ACC112 (cell line): Measurements from ENCODE around the gene FOXP2.

Experiments used
- H2AFZ ChIP-seq: fragments of 200-600 bp; sonication (generic); one replicate; pipeline ENCODE4 v1.6.0; 2017; ENCODE audit warnings: antibody characterized with exemption, low read length; ENCODE audit not compliant: unreplicated experiment
- H3K27ac ChIP-seq: fragments of 200-600 bp; sonication (generic); 2 replicates; pipeline ENCODE4 v1.5.1; 2014; ENCODE audit warnings: low read depth, mild to moderate bottlenecking, antibody characterized with exemption, low read length, moderate library complexity
- H3K27me3 ChIP-seq: fragments of 200-600 bp; sonication (generic); 2 replicates; pipeline ENCODE4 v1.6.1; 2014; ENCODE audit warnings: mild to moderate bottlenecking, antibody characterized with exemption, low read length, moderate library complexity, mixed read lengths; ENCODE audit not compliant: insufficient read depth
- H3K36me3 ChIP-seq: fragments of 200-600 bp; sonication (generic); 2 replicates; pipeline ENCODE4 v1.6.1; 2016; ENCODE audit warnings: mild to moderate bottlenecking, antibody characterized with exemption, low read length, moderate library complexity, mixed read lengths; ENCODE audit not compliant: insufficient read depth
- H3K4me1 ChIP-seq: fragments of 200-600 bp; sonication (generic); one replicate; pipeline ENCODE4 v1.6.1; 2016; ENCODE audit warnings: low read length, mixed read lengths; ENCODE audit not compliant: insufficient read depth, unreplicated experiment, control insufficient read depth
- H3K4me3 ChIP-seq: fragments of 200-600 bp; sonication (generic); 2 replicates; pipeline ENCODE4 v1.5.1; 2014; ENCODE audit warnings: mild to moderate bottlenecking, low read depth, low read length
- H3K79me2 ChIP-seq: fragments of 200-600 bp; sonication (generic); one replicate; pipeline ENCODE4 v1.6.0; 2016; ENCODE audit warnings: low read length; ENCODE audit not compliant: control insufficient read depth, unreplicated experiment, insufficient read depth

Gene FOXP2

DNA sequence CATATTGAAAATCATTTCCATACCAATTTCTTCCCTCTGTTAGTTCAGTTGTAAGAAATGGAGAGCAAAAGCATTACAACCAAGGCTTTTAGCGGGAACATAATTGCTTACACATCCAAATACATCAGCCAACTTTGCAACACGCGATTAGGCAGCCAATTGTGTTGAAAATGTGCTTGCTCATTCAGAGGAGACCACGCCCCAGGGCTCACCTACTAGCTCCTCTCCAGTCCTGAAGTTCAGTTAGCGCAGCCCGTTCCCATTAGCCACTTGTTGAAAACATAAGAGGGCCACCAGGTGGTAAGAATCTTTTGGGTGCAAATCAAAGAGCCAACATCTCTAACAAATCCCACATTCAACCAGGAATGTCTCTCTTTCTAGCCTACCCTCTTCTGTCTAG is 294.0 kb downstream of the FOXP2 start:
- H3K36me3 ChIP-seq = no peaks in the 10 kb centered on the region
- H3K79me2 ChIP-seq = no peaks in the 10 kb centered on the region
- H3K4me1 ChIP-seq = peaks cover 10% of the 10 kb centered on the region
- no peaks in the 10 kb centered on the region for H3K27me3 ChIP-seq
- H3K27ac ChIP-seq = no peak overlapping the region
- H3K4me3 ChIP-seq = no peak overlapping the region
- no peak overlapping the region for H2AFZ ChIP-seq

DNA sequence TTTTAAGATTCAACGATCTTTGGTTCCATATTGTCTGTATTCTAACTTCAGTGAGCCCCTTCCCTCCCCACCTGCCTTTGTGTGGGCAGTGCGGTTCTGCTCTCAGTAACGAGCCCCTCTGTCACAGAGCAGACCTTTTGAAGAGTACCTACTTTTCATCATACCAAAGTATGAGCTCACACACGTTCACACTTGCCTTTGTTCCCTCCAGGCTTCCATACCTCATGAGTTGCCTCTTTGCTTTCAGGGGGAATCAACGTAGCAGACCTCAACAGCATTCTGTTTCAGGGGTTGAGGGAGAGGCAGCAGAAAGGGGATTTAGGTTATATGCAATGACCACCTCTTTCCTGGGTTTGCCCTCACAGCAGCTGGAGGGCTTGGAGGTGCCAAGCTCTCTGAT is 295.9 kb downstream of the FOXP2 start:
- no peak overlapping the region for H3K4me3 ChIP-seq
- H3K4me1 ChIP-seq = peaks cover 6% of the 10 kb centered on the region
- no peak overlapping the region for H2AFZ ChIP-seq
- H3K27ac ChIP-seq = no peak overlapping the region
- no peaks in the 10 kb centered on the region for H3K27me3 ChIP-seq
- no peaks in the 10 kb centered on the region for H3K36me3 ChIP-seq
- H3K79me2 ChIP-seq = no peaks in the 10 kb centered on the region

GRCh38 chr7:114711241-114711640 is 296.6 kb downstream of the FOXP2 start:
- Histone ChIP-seq H3K27me3 (no peaks in the 10 kb centered on the region), H3K4me1 (peaks cover 6% of the 10 kb centered on the region), H3K79me2 (no peaks in the 10 kb centered on the region), H2AFZ (no peak overlapping the region), H3K27ac (no peak overlapping the region), H3K36me3 (no peaks in the 10 kb centered on the region), H3K4me3 (no peak overlapping the region)

GRCh38 chr7:114715907-114716306 is 301.3 kb downstream of the FOXP2 start:
- H3K27ac ChIP-seq = no peak overlapping the region
- H3K79me2 ChIP-seq = no peaks in the 10 kb centered on the region
- peaks cover 6% of the 10 kb centered on the region for H3K4me1 ChIP-seq
- no peak overlapping the region for H2AFZ ChIP-seq
- H3K36me3 ChIP-seq = no peaks in the 10 kb centered on the region
- H3K4me3 ChIP-seq = no peak overlapping the region
- H3K27me3 ChIP-seq = no peaks in the 10 kb centered on the region

- H3K27me3 ChIP-seq = no peaks in the 10 kb centered on the region
- no peaks in the 10 kb centered on the region for H3K36me3 ChIP-seq
- no peak overlapping the region for H2AFZ ChIP-seq
- no peak overlapping the region for H3K27ac ChIP-seq
- H3K79me2 ChIP-seq = no peaks in the 10 kb centered on the region
- peaks cover 10% of the 10 kb centered on the region for H3K4me1 ChIP-seq
- H3K4me3 ChIP-seq = no peak overlapping the region
Measured at GRCh38 chr7:114718861-114719260, 304.2 kb downstream of the FOXP2 start.

- Histone ChIP-seq H3K27ac (no peak overlapping the region), H3K36me3 (no peaks in the 10 kb centered on the region), H3K79me2 (no peaks in the 10 kb centered on the region), H3K4me3 (no peak overlapping the region), H3K4me1 (peaks cover 10% of the 10 kb centered on the region), H3K27me3 (no peaks in the 10 kb centered on the region), H2AFZ (no peak overlapping the region)
Measured at GRCh38 chr7:114720725-114721124, 306.1 kb downstream of the FOXP2 start.

DNA sequence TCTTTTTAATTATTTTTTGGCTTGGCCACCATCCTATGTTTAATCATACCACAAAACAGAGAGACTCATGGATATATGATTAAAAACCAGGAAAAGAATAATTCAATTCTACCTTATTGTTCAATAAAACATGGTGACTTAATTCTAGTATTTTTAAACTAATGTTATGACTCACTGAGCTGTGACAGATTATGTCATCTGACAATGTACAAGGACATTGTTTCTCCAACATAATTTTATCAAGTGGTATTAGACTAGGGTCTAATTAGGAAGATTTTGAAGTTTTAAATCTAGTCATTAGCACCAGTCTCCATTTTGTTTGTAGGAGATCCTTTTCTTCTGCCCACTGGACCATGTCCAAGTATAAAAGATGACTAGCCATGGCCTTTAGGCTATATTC is 307.9 kb downstream of the FOXP2 start:
- H3K79me2 ChIP-seq = no peaks in the 10 kb centered on the region
- no peaks in the 10 kb centered on the region for H3K36me3 ChIP-seq
- no peaks in the 10 kb centered on the region for H3K27me3 ChIP-seq
- no peak overlapping the region for H3K4me3 ChIP-seq
- H3K4me1 ChIP-seq = peaks cover 10% of the 10 kb centered on the region
- no peak overlapping the region for H3K27ac ChIP-seq
- peak overlapping the region; percentile 29 for H2AFZ ChIP-seq

GRCh38 chr7:114723308-114723707 is 308.7 kb downstream of the FOXP2 start:
- H3K4me1 ChIP-seq = peaks cover 10% of the 10 kb centered on the region
- H3K36me3 ChIP-seq = no peaks in the 10 kb centered on the region

GRCh38 chr7:114740095-114740494 is 325.5 kb downstream of the FOXP2 start:
- Histone ChIP-seq H3K4me1 (no peaks in the 10 kb centered on the region), H3K27me3 (no peaks in the 10 kb centered on the region), H3K4me3 (no peak overlapping the region), H3K27ac (no peak overlapping the region), H3K79me2 (no peaks in the 10 kb centered on the region), H2AFZ (no peak overlapping the region), H3K36me3 (no peaks in the 10 kb centered on the region)

More at GRCh38 chr7:114723308-114723707, 308.7 kb downstream of the FOXP2 start:
- H3K27me3 ChIP-seq = no peaks in the 10 kb centered on the region
- no peak overlapping the region for H3K27ac ChIP-seq
- no peak overlapping the region for H2AFZ ChIP-seq
- H3K4me3 ChIP-seq = no peak overlapping the region
- no peaks in the 10 kb centered on the region for H3K79me2 ChIP-seq

DNA sequence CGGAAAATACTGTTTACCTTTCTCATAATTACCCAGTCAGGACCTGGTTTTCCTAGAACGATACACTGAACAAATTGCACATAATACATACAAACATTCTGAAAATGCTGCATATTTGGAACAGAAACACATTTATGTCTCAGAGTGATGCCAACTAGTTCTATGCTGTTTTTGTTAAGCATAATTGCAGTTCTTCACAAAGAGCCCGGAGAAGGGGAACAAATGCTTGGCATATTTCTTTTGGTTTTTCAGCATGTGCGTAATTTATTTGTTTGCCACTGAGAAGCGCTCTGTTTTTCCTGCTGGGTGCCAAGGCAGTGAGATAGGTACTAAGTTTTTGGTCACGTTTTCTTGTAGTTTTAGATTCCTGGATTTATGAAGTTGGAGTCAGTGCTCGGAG is 326.3 kb downstream of the FOXP2 start:
- Histone ChIP-seq H3K27me3 (no peaks in the 10 kb centered on the region), H3K4me1 (no peaks in the 10 kb centered on the region), H2AFZ (no peak overlapping the region), H3K79me2 (no peaks in the 10 kb centered on the region), H3K27ac (no peak overlapping the region), H3K4me3 (no peak overlapping the region), H3K36me3 (no peaks in the 10 kb centered on the region)

DNA sequence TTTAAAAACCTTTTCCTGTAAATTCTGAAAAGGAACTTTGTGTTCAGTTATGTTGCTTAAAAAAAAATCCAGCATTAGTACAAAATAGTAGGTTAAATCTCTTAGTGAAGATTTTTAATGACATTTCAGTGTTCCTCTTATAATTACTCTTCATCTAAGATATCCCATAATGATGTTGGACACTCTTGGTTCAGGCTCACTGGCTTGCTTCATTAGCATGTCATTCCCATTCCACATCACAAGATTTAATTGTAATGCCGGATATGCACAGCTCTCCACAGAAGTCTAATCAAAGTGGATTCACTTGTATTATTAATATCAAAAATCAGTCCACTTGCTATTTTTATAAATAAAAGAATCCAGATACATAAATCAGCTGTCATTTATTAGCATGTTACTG is 327.3 kb downstream of the FOXP2 start:
- Histone ChIP-seq H3K27me3 (no peaks in the 10 kb centered on the region), H3K27ac (no peak overlapping the region), H3K4me1 (no peaks in the 10 kb centered on the region), H3K4me3 (no peak overlapping the region), H2AFZ (no peak overlapping the region), H3K36me3 (no peaks in the 10 kb centered on the region), H3K79me2 (no peaks in the 10 kb centered on the region)
